Skin epidermis (tissue), 12 donors: ENCODE data around the gene NECTIN4.
"Not testable (repeated sequence)": the region's sequence is repeated elsewhere in the genome, so short reads cannot be mapped to it uniquely, and the experiment has no call there.

Experiments
- H3K27ac ChIP-seq, 21 experiments: fragments of 200-600 bp; sonication (generic) in 11 of 21; one replicate each; pipeline ENCODE4 v1.5.0; 2020; ENCODE audit warnings: mild to moderate bottlenecking in 3 of 21, inconsistent platforms in 2 of 21, moderate library complexity in 2 of 21
- H3K4me3 ChIP-seq, 7 experiments: fragments of 200-600 bp; sonication (generic) in 2 of 7; one replicate each; pipeline ENCODE4 v1.5.0; 2020; ENCODE audit warnings: inconsistent platforms in 2 of 7, mild to moderate bottlenecking in 2 of 7, moderate library complexity in 1 of 7

Gene NECTIN4

GRCh38 chr1:161089251-161089924 is at the start of gene NECTIN4:
Gene NECTIN4, minus strand, starts transcription at chr1:161089558. Its CDS starts 262 bp downstream, at chr1:161089296.
- H3K4me3 ChIP-seq = peak within 1 kb of the TSS; percentile 11 to 49 (median 39)
- H3K27ac ChIP-seq = peak within 1 kb of the TSS; percentile 24 to 94 (median 82)

GRCh38 chr1:161138431-161138830 is 49.1 kb upstream of the NECTIN4 start:
- Histone ChIP-seq H3K4me3 (no peak overlapping the region), H3K27ac (peak overlapping the region in 3 of 21 experiments; percentile 2 to 24 (median 18))

GRCh38 chr1:161137881-161138280 is 48.5 kb upstream of the NECTIN4 start:
- Histone ChIP-seq H3K4me3 (no peak overlapping the region), H3K27ac (peak overlapping the region in 1 of 21 experiments; percentile 17)

GRCh38 chr1:161133220-161133740 is 43.9 kb upstream of the NECTIN4 start:
- Histone ChIP-seq H3K4me3 (peak overlapping the region; percentile 58 to 81 (median 74)), H3K27ac (peak overlapping the region; percentile 90 to 99 (median 97))

GRCh38 chr1:161132410-161133219 is 43.3 kb upstream of the NECTIN4 start, which contains the start of gene DEDD:
Gene DEDD, minus strand, starts transcription at chr1:161132667. Its CDS starts 8,205 bp downstream, at chr1:161124462.
- peak within 1 kb of the TSS; percentile 58 to 81 (median 74) for H3K4me3 ChIP-seq

GRCh38 chr1:161131523-161132409 is 42.4 kb upstream of the NECTIN4 start:
- peak overlapping the region; percentile 90 to 99 (median 97) for H3K27ac ChIP-seq

More at GRCh38 chr1:161132410-161133219, 43.3 kb upstream of the NECTIN4 start, which contains the start of gene DEDD:
- H3K27ac ChIP-seq = peak within 1 kb of the TSS; percentile 90 to 99 (median 97)

GRCh38 chr1:161130266-161130665 is 40.9 kb upstream of the NECTIN4 start:
- Histone ChIP-seq H3K27ac (peak overlapping the region in 5 of 21 experiments; percentile 3 to 28 (median 12)), H3K4me3 (no peak overlapping the region)

More at GRCh38 chr1:161131523-161132409, 42.4 kb upstream of the NECTIN4 start:
- peak overlapping the region; percentile 58 to 81 (median 74) for H3K4me3 ChIP-seq

- Histone ChIP-seq H3K4me3 (no peak overlapping the region), H3K27ac (peak overlapping the region in 1 of 21 experiments; percentile 7)
Measured at GRCh38 chr1:161128591-161129420, 39.4 kb upstream of the NECTIN4 start.

- Histone ChIP-seq H3K4me3 (no peak overlapping the region), H3K27ac (peak overlapping the region in 3 of 21 experiments; percentile 21 to 54 (median 35))
Measured at GRCh38 chr1:161127649-161128048, 38.3 kb upstream of the NECTIN4 start.

- Histone ChIP-seq H3K4me3 (no peak overlapping the region), H3K27ac (peak overlapping the region in 1 of 21 experiments; percentile 5)
Measured at GRCh38 chr1:161122967-161123366, 33.6 kb upstream of the NECTIN4 start.

- Histone ChIP-seq H3K27ac (peak overlapping the region in 2 of 21 experiments; percentile 1 to 35), H3K4me3 (no peak overlapping the region)
Measured at GRCh38 chr1:161121834-161122233, 32.5 kb upstream of the NECTIN4 start.

GRCh38 chr1:161121042-161121650 is 31.8 kb upstream of the NECTIN4 start:
- H3K27ac ChIP-seq = peak overlapping the region in 6 of 21 experiments; percentile 7 to 99 (median 95)

GRCh38 chr1:161119092-161119903 is 29.9 kb upstream of the NECTIN4 start:
- peak overlapping the region in 19 of 21 experiments; percentile 71 to 99 (median 96) for H3K27ac ChIP-seq
- peak overlapping the region in 4 of 7 experiments; percentile 69 to 92 (median 86) for H3K4me3 ChIP-seq

More at GRCh38 chr1:161121042-161121650, 31.8 kb upstream of the NECTIN4 start:
- no peak overlapping the region for H3K4me3 ChIP-seq

GRCh38 chr1:161117759-161118581 is 28.6 kb upstream of the NECTIN4 start, which contains the start of the genes NIT1 and PFDN2:
Gene NIT1, plus strand, starts transcription at chr1:161118105. Its CDS starts 72 bp downstream, at chr1:161118177.
Gene PFDN2, minus strand, starts transcription at chr1:161118037. Its CDS starts 11 bp downstream, at chr1:161118026.
- H3K4me3 ChIP-seq = peak within 1 kb of the TSS; percentile 69 to 98 (median 87)
- peak within 1 kb of the TSS; percentile 71 to 99 (median 96) for H3K27ac ChIP-seq

GRCh38 chr1:161115961-161116360 is 26.6 kb upstream of the NECTIN4 start:
- H3K4me3 ChIP-seq = not testable (repeated sequence)
- peak overlapping the region in 1 of 21 experiments; percentile 12 for H3K27ac ChIP-seq
